Measurements from ENCODE around the gene SYK. TPM values are rescaled to one million over a fixed set of nuclear protein-coding genes. Genes with fewer than 3 reads are reported as not detected.

SYK gene
- total RNA-seq, 1 experiment from 2014 or later: 5.3 TPM

DNA sequence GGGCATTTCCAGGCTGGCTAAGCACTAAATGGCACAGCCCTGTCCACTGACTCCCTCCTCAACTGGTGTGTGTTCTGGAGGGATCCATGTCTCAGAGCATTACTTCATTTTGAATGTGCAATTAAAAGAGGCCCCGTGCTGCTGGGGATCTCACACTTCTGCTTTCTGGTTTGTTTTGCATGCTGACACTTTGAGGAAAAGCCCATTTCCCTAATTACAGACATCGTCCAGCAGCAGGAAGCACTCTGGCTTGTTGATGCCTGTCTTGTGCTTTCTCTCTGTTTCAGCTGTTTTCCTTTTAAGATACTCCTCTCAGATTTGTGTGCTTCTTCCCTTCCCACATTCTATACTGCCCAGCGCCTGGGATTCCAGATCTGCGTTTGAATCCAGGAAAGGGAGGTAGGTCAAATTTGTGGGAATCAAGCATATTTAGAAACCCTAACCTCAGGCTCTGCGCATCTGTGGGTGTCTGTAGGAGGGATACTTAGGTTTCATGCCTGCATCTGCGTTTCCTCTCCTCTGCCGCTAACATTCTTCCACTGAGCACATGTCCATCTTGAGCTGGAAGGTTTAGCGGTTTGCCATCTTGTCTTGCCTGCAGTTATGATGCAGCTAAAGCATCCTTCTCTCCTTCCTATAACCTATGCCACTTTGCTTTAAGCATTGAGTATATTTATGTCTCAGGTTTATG is 25.7 kb downstream of the SYK start:
- no peaks in the 10 kb centered on the region for H3K36me3 ChIP-seq (ENCODE audit: control insufficient read depth, insufficient read depth, low read length)
- no peak for DNase-seq
- BruUV-seq (replicated peaks): no TSS peak
- Mint-ChIP-seq H3K4me3 (ENCODE audit: unreplicated experiment) (no peak overlapping the region), H3K9me3 (ENCODE audit: unreplicated experiment) (no peaks in the 10 kb centered on the region), H3K27ac (ENCODE audit: unreplicated experiment) (no peak overlapping the region), H3K36me3 (ENCODE audit: insufficient read depth, unreplicated experiment) (no peaks in the 10 kb centered on the region), H3K4me1 (ENCODE audit: low read depth, unreplicated experiment) (no peaks in the 10 kb centered on the region), H3K27me3 (ENCODE audit: insufficient read depth, unreplicated experiment) (no peaks in the 10 kb centered on the region)
- no peaks in the 10 kb centered on the region for H3K4me1 ChIP-seq
- no peak overlapping the region for H3K4me3 ChIP-seq (ENCODE audit: low read depth, low read length)
- intact Hi-C loops (cut with micrococcal nuclease; ENCODE audit: unreplicated experiment): no loop called here
- CTCF ChIA-PET: no interaction called here
- POLR2A ChIA-PET: no interaction called here
- no peak for TF ChIP-seq CTCF (IDR thresholded peaks at IDR 0.05; ENCODE audit: insufficient read depth in 1 of 2, low read depth in 1 of 2, low read length in 1 of 2, severe bottlenecking in 1 of 2, unreplicated experiment in 1 of 2)
- no peaks in the 10 kb centered on the region for H3K9me3 ChIP-seq
- no peaks in the 10 kb centered on the region for H3K27me3 ChIP-seq (replicated peaks; ENCODE audit: control insufficient read depth, insufficient read depth, low read length)

GRCh38 chr9:90830051-90830450 is 28.4 kb downstream of the SYK start:
- Histone ChIP-seq H3K36me3 (ENCODE audit: control insufficient read depth, insufficient read depth, low read length) (no peaks in the 10 kb centered on the region), H3K4me1 (no peaks in the 10 kb centered on the region), H3K4me3 (ENCODE audit: low read depth, low read length) (no peak overlapping the region), H3K9me3 (no peaks in the 10 kb centered on the region), H3K27me3 (replicated peaks; ENCODE audit: control insufficient read depth, insufficient read depth, low read length) (no peaks in the 10 kb centered on the region)
- no peaks in the 10 kb centered on the region for H3K9me3 Mint-ChIP-seq (ENCODE audit: unreplicated experiment)
- no TSS peak for BruUV-seq (replicated peaks)
- ChIA-PET CTCF (no interaction called here), POLR2A (no interaction called here)
- H3K27ac Mint-ChIP-seq (ENCODE audit: unreplicated experiment): no peak overlapping the region
- intact Hi-C loops (cut with micrococcal nuclease; ENCODE audit: unreplicated experiment): no loop called here
- DNase-seq: no peak
- H3K4me1 Mint-ChIP-seq (ENCODE audit: low read depth, unreplicated experiment): no peaks in the 10 kb centered on the region
- H3K4me3 Mint-ChIP-seq (ENCODE audit: unreplicated experiment): no peak overlapping the region
- no peaks in the 10 kb centered on the region for H3K27me3 Mint-ChIP-seq (ENCODE audit: insufficient read depth, unreplicated experiment)
- H3K36me3 Mint-ChIP-seq (ENCODE audit: insufficient read depth, unreplicated experiment): no peaks in the 10 kb centered on the region
- TF ChIP-seq CTCF (IDR thresholded peaks at IDR 0.05; ENCODE audit: insufficient read depth in 1 of 2, low read depth in 1 of 2, low read length in 1 of 2, severe bottlenecking in 1 of 2, unreplicated experiment in 1 of 2): no peak

- Histone ChIP-seq H3K36me3 (ENCODE audit: control insufficient read depth, insufficient read depth, low read length) (no peaks in the 10 kb centered on the region), H3K9me3 (no peaks in the 10 kb centered on the region), H3K27me3 (replicated peaks; ENCODE audit: control insufficient read depth, insufficient read depth, low read length) (no peaks in the 10 kb centered on the region), H3K4me3 (ENCODE audit: low read depth, low read length) (no peak overlapping the region), H3K4me1 (no peaks in the 10 kb centered on the region)
- TF ChIP-seq CTCF (IDR thresholded peaks at IDR 0.05; ENCODE audit: insufficient read depth in 1 of 2, low read depth in 1 of 2, low read length in 1 of 2, severe bottlenecking in 1 of 2, unreplicated experiment in 1 of 2): no peak
- Mint-ChIP-seq H3K27ac (ENCODE audit: unreplicated experiment) (no peak overlapping the region), H3K4me1 (ENCODE audit: low read depth, unreplicated experiment) (no peaks in the 10 kb centered on the region), H3K9me3 (ENCODE audit: unreplicated experiment) (no peaks in the 10 kb centered on the region), H3K27me3 (ENCODE audit: insufficient read depth, unreplicated experiment) (no peaks in the 10 kb centered on the region), H3K36me3 (ENCODE audit: insufficient read depth, unreplicated experiment) (no peaks in the 10 kb centered on the region), H3K4me3 (ENCODE audit: unreplicated experiment) (no peak overlapping the region)
- intact Hi-C loops (cut with micrococcal nuclease; ENCODE audit: unreplicated experiment): no loop called here
- CTCF ChIA-PET: no interaction called here
- no peak for DNase-seq
- POLR2A ChIA-PET: no interaction called here
- BruUV-seq (replicated peaks): no TSS peak
Observed at GRCh38 chr9:90830977-90831376, 29.4 kb downstream of the SYK start.

Measured in Caco-2 (cell line).